Activated naive CD4-positive, alpha-beta T cell treated with anti-CD3 and anti-CD28 coated beads, Interleukin-2, amount 50 U/mL, for 72 hours (primary cell): ENCODE data around the gene TESK2. TPM values are rescaled to one million over a fixed set of nuclear protein-coding genes. Genes with fewer than 3 reads are reported as not detected.
A peak's percentile ranks its signal among the peaks of the same experiment; 100 is the strongest.

Source experiments
- ATAC-seq, 2 donors: fragments of 150-1000 bp; cut with Tn5 transposase; 2 replicates each; pipeline ENCODE4 v1.10.0; 2021; ENCODE audit warnings: mild to moderate bottlenecking in 2 of 2, moderate library complexity in 2 of 2
- DNase-seq, 2 donors: peaks; one replicate each; pipeline ENCODE4 v3.0.0; 2021 to 2022; ENCODE audit warnings: low spot score in 2 of 2
- H3K27ac Mint-ChIP-seq, 2 donors: one replicate each; pipeline ENCODE4 v1.8.0; 2022; ENCODE audit warnings: mild to moderate bottlenecking in 2 of 2, mixed read lengths in 2 of 2
- H3K36me3 Mint-ChIP-seq, 2 donors: one replicate each; pipeline ENCODE4 v1.8.0; 2022; ENCODE audit warnings: mixed read lengths in 2 of 2
- H3K9me3 Mint-ChIP-seq, 2 donors: one replicate each; pipeline ENCODE4 v1.8.0; 2022; ENCODE audit warnings: mixed read lengths in 2 of 2
- total RNA-seq, 2 donors: library from RNA; stranded (reverse); gene quantifications; one replicate each; pipeline ENCODE4 v1.2.3, GENCODE V29; 2022

TESK2 gene
- total RNA-seq, 2 donors from 2014 or later = 4.5 to 12.9 TPM

GRCh38 chr1:45448357-45448756 lies 42.6 kb downstream of the TESK2 start:
- Mint-ChIP-seq H3K9me3 (no peaks in the 10 kb centered on the region), H3K36me3 (no peaks in the 10 kb centered on the region), H3K27ac (no peak overlapping the region)
- no peak for ATAC-seq
- DNase-seq = no peak

- ATAC-seq = no peak
- Mint-ChIP-seq H3K9me3 (no peaks in the 10 kb centered on the region), H3K36me3 (no peaks in the 10 kb centered on the region), H3K27ac (no peak overlapping the region)
- no peak for DNase-seq
Measured at GRCh38 chr1:45446950-45447672, 43.9 kb downstream of the TESK2 start.

- ATAC-seq = no peak
- Mint-ChIP-seq H3K9me3 (no peaks in the 10 kb centered on the region), H3K36me3 (no peaks in the 10 kb centered on the region), H3K27ac (no peak overlapping the region)
- DNase-seq = no peak
Measured at GRCh38 chr1:45446530-45446929, 44.4 kb downstream of the TESK2 start.

- Mint-ChIP-seq H3K9me3 (no peaks in the 10 kb centered on the region), H3K36me3 (no peaks in the 10 kb centered on the region), H3K27ac (no peak overlapping the region)
- ATAC-seq = no peak
- DNase-seq = no peak
Measured at GRCh38 chr1:45444609-45445131, 46.3 kb downstream of the TESK2 start.

- H3K27ac Mint-ChIP-seq = no peak overlapping the region
- no peaks in the 10 kb centered on the region for H3K9me3 Mint-ChIP-seq
- no peak for DNase-seq
- no peak for ATAC-seq
- no peaks in the 10 kb centered on the region for H3K36me3 Mint-ChIP-seq
Measured at GRCh38 chr1:45443580-45444446, 47.1 kb downstream of the TESK2 start.

GRCh38 chr1:45442272-45442671 lies 48.7 kb downstream of the TESK2 start:
- no peak for ATAC-seq
- no peak overlapping the region for H3K27ac Mint-ChIP-seq
- no peak for DNase-seq
- H3K9me3 Mint-ChIP-seq = no peaks in the 10 kb centered on the region
- H3K36me3 Mint-ChIP-seq = no peaks in the 10 kb centered on the region

- DNase-seq (no peak), ATAC-seq (no peak)
- H3K27ac Mint-ChIP-seq = no peak overlapping the region
- no peaks in the 10 kb centered on the region for H3K9me3 Mint-ChIP-seq
- H3K36me3 Mint-ChIP-seq = no peaks in the 10 kb centered on the region
Measured at GRCh38 chr1:45437323-45437722, 53.6 kb downstream of the TESK2 start.

- no peaks in the 10 kb centered on the region for H3K9me3 Mint-ChIP-seq
- H3K27ac Mint-ChIP-seq = no peak overlapping the region
- ATAC-seq = no peak
- no peak for DNase-seq
- no peaks in the 10 kb centered on the region for H3K36me3 Mint-ChIP-seq
Measured at GRCh38 chr1:45430490-45430889, 60.5 kb downstream of the TESK2 start.

- Mint-ChIP-seq H3K9me3 (no peaks in the 10 kb centered on the region), H3K27ac (no peak overlapping the region), H3K36me3 (no peaks in the 10 kb centered on the region)
- DNase-seq = no peak
- no peak for ATAC-seq
Measured at GRCh38 chr1:45429561-45430159, 61.3 kb downstream of the TESK2 start.

GRCh38 chr1:45423906-45424678 lies 66.9 kb downstream of the TESK2 start:
- H3K36me3 Mint-ChIP-seq = peaks cover 10 to 11% of the 10 kb centered on the region in 2 donors
- peaks cover 4 to 9% of the 10 kb centered on the region in 2 donors for H3K9me3 Mint-ChIP-seq
- DNase-seq (no peak), ATAC-seq (no peak)
- H3K27ac Mint-ChIP-seq = no peak overlapping the region

GRCh38 chr1:45421935-45422334 lies 69.0 kb downstream of the TESK2 start:
- H3K9me3 Mint-ChIP-seq = peaks cover 4 to 9% of the 10 kb centered on the region in 2 donors
- DNase-seq (no peak), ATAC-seq (no peak)
- no peak overlapping the region for H3K27ac Mint-ChIP-seq
- H3K36me3 Mint-ChIP-seq = peaks cover 10 to 11% of the 10 kb centered on the region in 2 donors

- Mint-ChIP-seq H3K27ac (no peak overlapping the region), H3K9me3 (no peaks in the 10 kb centered on the region), H3K36me3 (no peaks in the 10 kb centered on the region)
- no peak for DNase-seq
- no peak for ATAC-seq
Measured at GRCh38 chr1:45414746-45415145, 76.2 kb downstream of the TESK2 start.

GRCh38 chr1:45412899-45413298 lies 78.1 kb downstream of the TESK2 start:
- Mint-ChIP-seq H3K27ac (no peak overlapping the region), H3K36me3 (no peaks in the 10 kb centered on the region), H3K9me3 (no peaks in the 10 kb centered on the region)
- DNase-seq = no peak
- no peak for ATAC-seq

GRCh38 chr1:45411510-45411899 lies 79.5 kb downstream of the TESK2 start:
- ATAC-seq = no peak
- DNase-seq = no peak
- no peak overlapping the region for H3K27ac Mint-ChIP-seq
- no peaks in the 10 kb centered on the region for H3K9me3 Mint-ChIP-seq
- no peaks in the 10 kb centered on the region for H3K36me3 Mint-ChIP-seq

GRCh38 chr1:45410850-45411509 lies 80.0 kb downstream of the TESK2 start:
- H3K27ac Mint-ChIP-seq = no peak overlapping the region
- DNase-seq (no peak), ATAC-seq (no peak)
- no peaks in the 10 kb centered on the region for H3K36me3 Mint-ChIP-seq
- H3K9me3 Mint-ChIP-seq = no peaks in the 10 kb centered on the region

- H3K36me3 Mint-ChIP-seq = no peaks in the 10 kb centered on the region
- ATAC-seq = peak in 1 of 2 donors; percentile 40
- no peak overlapping the region for H3K27ac Mint-ChIP-seq
Measured at GRCh38 chr1:45409276-45409675, 81.7 kb downstream of the TESK2 start.

More at GRCh38 chr1:45409276-45409675, 81.7 kb downstream of the TESK2 start:
- no peaks in the 10 kb centered on the region for H3K9me3 Mint-ChIP-seq
- DNase-seq = no peak
